IMR-90 (cell line): ENCODE measurements around the gene PAQR5. TPM values are rescaled to one million over a fixed set of nuclear protein-coding genes. Genes with fewer than 3 reads are reported as not detected.
A peak's percentile ranks its signal among the peaks of the same experiment; 100 is the strongest.

Source experiments
- ATAC-seq: fragments of 200-7000 bp; cut with Tn5 transposase; 2 replicates; pipeline ENCODE4 v1.9.1; 2020; ENCODE audit warnings: low read depth, mild to moderate bottlenecking, moderate library complexity
- BruUV-seq: library from RNA; stranded (reverse); fragments of 400-500 nt; replicated peaks from 2 replicates; lab custom pipeline; 2021; lab: Mats Ljungman, UMichigan
- CTCF ChIA-PET: fragments of 300-600 bp; formaldehyde crosslinking; extraction: SDS; loops from one replicate; lab custom pipeline; 2021; ENCODE audit warnings: antibody characterized with exemption; lab: Yijun Ruan, JAX
- POLR2A ChIA-PET: fragments of 300-600 bp; sonication (Branson Sonifier 250); formaldehyde crosslinking; loops from one replicate; lab custom pipeline; 2022; ENCODE audit warnings: antibody characterized with exemption; ENCODE audit not compliant: unreplicated experiment; lab: Charles Lee
- DNase-seq: peaks from one replicate; pipeline ENCODE4 v3.0.0; 2013
- H2AFZ ChIP-seq: replicated peaks from 2 replicates; pipeline ENCODE3; 2013; ENCODE audit warnings: low read length, mild to moderate bottlenecking; ENCODE audit not compliant: poor library complexity
- H2AK5ac ChIP-seq: 2 replicates; pipeline ENCODE4 v1.6.1; 2013; ENCODE audit warnings: low read depth, low read length, inconsistent platforms
- H2AK9ac ChIP-seq: replicated peaks from 2 replicates; pipeline ENCODE3; 2013; ENCODE audit warnings: mild to moderate bottlenecking, low read depth, low read length, moderate library complexity; ENCODE audit not compliant: poor library complexity
- H2BK120ac ChIP-seq: 2 replicates; pipeline ENCODE4 v1.6.1; 2013; ENCODE audit warnings: low read depth, low read length, inconsistent platforms
- H2BK15ac ChIP-seq: 3 replicates; pipeline ENCODE4 v1.6.1; 2013; ENCODE audit warnings: low read depth, low read length, inconsistent platforms
- H2BK20ac ChIP-seq: 2 replicates; pipeline ENCODE4 v1.6.1; 2013; ENCODE audit warnings: low read depth, mild to moderate bottlenecking, inconsistent platforms, low read length, moderate library complexity
- H2BK5ac ChIP-seq: 2 replicates; pipeline ENCODE4 v1.6.1; 2013; ENCODE audit warnings: mild to moderate bottlenecking, low read depth, low read length, inconsistent platforms; ENCODE audit not compliant: poor library complexity, severe bottlenecking
- H3K14ac ChIP-seq: replicated peaks from 2 replicates; pipeline ENCODE4 v1.6.1; 2013; ENCODE audit warnings: low read depth, low read length, inconsistent platforms
- H3K18ac ChIP-seq: 2 replicates; pipeline ENCODE4 v1.6.1; 2013; ENCODE audit warnings: low read depth, low read length, control low read depth
- H3K23ac ChIP-seq: 2 replicates; pipeline ENCODE4 v1.6.1; 2013; ENCODE audit warnings: low read depth, low read length, inconsistent platforms
- H3K27ac ChIP-seq: 2 replicates; pipeline ENCODE4 v1.5.1; 2013; ENCODE audit warnings: mild to moderate bottlenecking, control low read depth, low read length; ENCODE audit not compliant: insufficient read depth
- H3K27me3 ChIP-seq: 2 replicates; pipeline ENCODE4 v1.6.1; 2013; ENCODE audit warnings: low read length; ENCODE audit not compliant: control insufficient read depth, insufficient read depth
- H3K36me3 ChIP-seq: 2 replicates; pipeline ENCODE4 v1.6.1; 2013; ENCODE audit warnings: low read length, mixed read lengths; ENCODE audit not compliant: control insufficient read depth, insufficient read depth
- H3K4ac ChIP-seq: 2 replicates; pipeline ENCODE4 v1.6.1; 2013; ENCODE audit warnings: low read depth, low read length, inconsistent platforms
- H3K4me1 ChIP-seq: 2 replicates; pipeline ENCODE4 v1.6.1; 2013; ENCODE audit warnings: low read length, mixed read lengths; ENCODE audit not compliant: control insufficient read depth, insufficient read depth
- H3K4me2 ChIP-seq: 2 replicates; pipeline ENCODE4 v1.6.1; 2013; ENCODE audit warnings: low read depth, mild to moderate bottlenecking, control low read depth, low read length, moderate library complexity
- H3K4me3 ChIP-seq: 2 replicates; pipeline ENCODE4 v1.5.1; 2013; ENCODE audit warnings: low read depth, mild to moderate bottlenecking, control low read depth, low read length, moderate library complexity; ENCODE audit not compliant: insufficient read depth
- H3K56ac ChIP-seq: 2 replicates; pipeline ENCODE4 v1.6.1; 2013; ENCODE audit warnings: low read length, inconsistent platforms; ENCODE audit not compliant: insufficient read depth; ENCODE audit errors: extremely low read depth
- H3K79me1 ChIP-seq, 2 experiments: 2 replicates each; pipeline ENCODE4 v1.6.1; 2013; ENCODE audit warnings: low read length in 2 of 2, inconsistent platforms in 1 of 2, low read depth in 1 of 2
- H3K9ac ChIP-seq: 2 replicates; pipeline ENCODE4 v1.6.1; 2013; ENCODE audit warnings: low read depth, low read length, control low read depth
- H3K9me1 ChIP-seq: 2 replicates; pipeline ENCODE4 v1.6.1; 2013; ENCODE audit warnings: low read length, inconsistent platforms; ENCODE audit not compliant: insufficient read depth
- H3K9me3 ChIP-seq: 2 replicates; pipeline ENCODE4 v1.6.1; 2013; ENCODE audit warnings: low read length; ENCODE audit not compliant: control insufficient read depth, insufficient read depth
- H4K20me1 ChIP-seq: 2 replicates; pipeline ENCODE4 v1.6.1; 2013; ENCODE audit warnings: low read length, inconsistent platforms; ENCODE audit not compliant: insufficient read depth
- H4K5ac ChIP-seq: 2 replicates; pipeline ENCODE4 v1.6.1; 2013; ENCODE audit warnings: mild to moderate bottlenecking, low read depth, low read length, control low read depth
- H4K8ac ChIP-seq, 2 experiments: 2 replicates each; pipeline ENCODE4 v1.6.1; 2013; ENCODE audit warnings: low read depth in 2 of 2, low read length in 2 of 2, control low read depth in 1 of 2, inconsistent platforms in 1 of 2
- H4K91ac ChIP-seq: 2 replicates; pipeline ENCODE4 v1.6.1; 2013; ENCODE audit warnings: low read depth, low read length, inconsistent platforms; ENCODE audit not compliant: insufficient read depth
- CEBPB ChIP-seq: IDR thresholded peaks from 2 replicates; pipeline ENCODE4 v1.6.1; 2012; ENCODE audit warnings: low read depth, low read length, improper control_type of control experiment
- CHD1 ChIP-seq: IDR thresholded peaks from 2 replicates; pipeline ENCODE4 v1.6.1; 2012; ENCODE audit warnings: low read depth, low read length, improper control_type of control experiment
- FOS ChIP-seq: fragments of 150-350 bp; IDR thresholded peaks from 2 replicates; pipeline ENCODE4 v1.6.1; 2016; ENCODE audit warnings: low read depth, low read length
- MAFK ChIP-seq: IDR thresholded peaks from 2 replicates; pipeline ENCODE4 v1.6.1; 2012; ENCODE audit warnings: low read depth, low read length, improper control_type of control experiment
- MAZ ChIP-seq: IDR thresholded peaks from 2 replicates; pipeline ENCODE4 v1.6.1; 2012; ENCODE audit warnings: low read depth, mild to moderate bottlenecking, low read length, improper control_type of control experiment, moderate library complexity, borderline replicate concordance
- NFE2L2 ChIP-seq: fragments of 150-350 bp; IDR thresholded peaks from 2 replicates; pipeline ENCODE4 v1.6.1; 2016; ENCODE audit warnings: low read depth, mild to moderate bottlenecking, low read length
- POLR2A ChIP-seq: IDR thresholded peaks from 2 replicates; pipeline ENCODE4 v1.6.1; 2012; ENCODE audit warnings: mild to moderate bottlenecking, low read depth, low read length
- RAD21 ChIP-seq: IDR thresholded peaks from 2 replicates; pipeline ENCODE4 v1.6.1; 2012; ENCODE audit warnings: low read length, improper control_type of control experiment
- RCOR1 ChIP-seq: IDR thresholded peaks from 2 replicates; pipeline ENCODE4 v1.6.1; 2012; ENCODE audit warnings: mild to moderate bottlenecking, low read length, improper control_type of control experiment; ENCODE audit not compliant: insufficient replicate concordance
- RFX5 ChIP-seq: IDR thresholded peaks from 2 replicates; pipeline ENCODE4 v1.8.0; 2012; ENCODE audit warnings: low read depth, mild to moderate bottlenecking, low read length, moderate library complexity
- SMC3 ChIP-seq: fragments of 150-350 bp; IDR thresholded peaks from 2 replicates; pipeline ENCODE4 v1.6.1; 2016; ENCODE audit warnings: low read depth, mild to moderate bottlenecking, antibody characterized with exemption, low read length, moderate library complexity
- WGBS, 2 experiments: methylation state at CpG; one replicate each; pipeline versions ENCODE4 v1.1.5 to v1.1.7; 2013; ENCODE audit warnings: missing lambda C conversion rate in 2 of 2; ENCODE audit not compliant: insufficient read length in 1 of 2; ENCODE audit errors: extremely low coverage in 2 of 2; 5-methylcytosine and 5-hydroxymethylcytosine counted together
- dilution Hi-C: fragments of 300-500 bp; cut with HindIII; formaldehyde crosslinking; loops from one replicate; pipeline ENCODE4 v1.14.3; 2018; ENCODE audit warnings: low sequenced_read_pairs; ENCODE audit not compliant: unreplicated experiment
- in situ Hi-C: fragments of 300-500 bp; cut with MboI; formaldehyde crosslinking; loops from 3 replicates; pipeline ENCODE4 v1.14.3; 2019; ENCODE audit warnings: low sequenced_read_pairs, inconsistent platforms, mixed read lengths
- intact Hi-C: fragments of 100-400 bp; cut with micrococcal nuclease; formaldehyde crosslinking; loops from 2 replicates; pipeline ENCODE4 v1.10.0; 2022
- polyA plus RNA-seq, 3 experiments: library from polyadenylated mRNA; depleted of rRNA; stranded (reverse); fragments of >200 nt; gene quantifications; 2 replicates each; pipeline ENCODE4 v1.2.3, GENCODE V29; 2012; ENCODE audit warnings: low replicate concordance in 1 of 3
- total RNA-seq: library from RNA; depleted of rRNA; stranded (reverse); fragments of >200 nt; gene quantifications from 2 replicates; pipeline ENCODE4 v1.2.3, GENCODE V29; 2012
- TF ChIP-seq, protein P1 (sequence below): conservative IDR thresholded peaks from 2 replicates; pipeline ENCODE4 v1.5.1; 2012; ENCODE audit warnings: mild to moderate bottlenecking, low read depth, low read length, improper control_type of control experiment
- TF ChIP-seq, protein P2 (sequence below): fragments of 150-350 bp; IDR thresholded peaks from 2 replicates; pipeline ENCODE4 v1.6.1; 2017; ENCODE audit warnings: mild to moderate bottlenecking, antibody characterized with exemption, low read length, low read depth
- TF ChIP-seq, protein P3 (sequence below): fragments of 150-350 bp; IDR thresholded peaks from 2 replicates; pipeline ENCODE4 v1.6.1; 2016; ENCODE audit warnings: low read depth, mild to moderate bottlenecking, low read length, moderate library complexity, borderline replicate concordance

The PAQR5 gene
- total and polyA plus RNA-seq, 2 of the 4 experiments (the other 2 are of a cell fraction), result 2.3 to 2.7 TPM

DNA sequence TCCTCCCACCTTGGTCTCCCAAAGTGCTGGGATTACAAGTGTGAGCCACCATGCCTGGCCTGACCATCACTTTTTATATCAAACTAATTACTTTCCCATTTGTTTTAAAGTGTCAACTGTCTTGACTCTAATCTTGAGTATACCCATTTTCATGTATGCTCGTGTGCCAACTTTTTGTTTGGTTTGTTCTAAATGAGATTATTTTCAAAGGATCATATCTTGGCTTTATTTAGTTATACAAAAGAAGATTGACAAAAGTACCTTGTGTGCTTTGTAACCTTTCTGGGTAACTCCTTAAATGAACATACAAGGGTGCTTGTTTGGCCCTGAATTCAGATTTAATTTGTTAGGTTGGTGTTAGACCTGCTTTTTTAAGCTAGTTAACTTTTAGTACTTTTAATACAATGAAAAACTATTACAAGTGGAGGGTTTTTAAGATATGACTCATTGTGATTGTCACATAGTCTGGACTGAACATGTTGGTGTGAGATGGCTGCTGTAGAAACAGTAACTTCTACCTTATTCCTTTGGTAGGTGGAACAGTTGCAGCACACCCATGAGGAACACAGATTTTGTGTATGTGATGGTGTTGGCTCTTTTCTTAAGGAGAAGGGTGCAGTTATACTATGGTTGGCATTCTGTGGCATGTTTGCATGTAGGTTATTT lies 126.2 kb downstream of the PAQR5 start:
- dilution Hi-C loops, result no loop called here
- TF ChIP-seq, protein P1, sequence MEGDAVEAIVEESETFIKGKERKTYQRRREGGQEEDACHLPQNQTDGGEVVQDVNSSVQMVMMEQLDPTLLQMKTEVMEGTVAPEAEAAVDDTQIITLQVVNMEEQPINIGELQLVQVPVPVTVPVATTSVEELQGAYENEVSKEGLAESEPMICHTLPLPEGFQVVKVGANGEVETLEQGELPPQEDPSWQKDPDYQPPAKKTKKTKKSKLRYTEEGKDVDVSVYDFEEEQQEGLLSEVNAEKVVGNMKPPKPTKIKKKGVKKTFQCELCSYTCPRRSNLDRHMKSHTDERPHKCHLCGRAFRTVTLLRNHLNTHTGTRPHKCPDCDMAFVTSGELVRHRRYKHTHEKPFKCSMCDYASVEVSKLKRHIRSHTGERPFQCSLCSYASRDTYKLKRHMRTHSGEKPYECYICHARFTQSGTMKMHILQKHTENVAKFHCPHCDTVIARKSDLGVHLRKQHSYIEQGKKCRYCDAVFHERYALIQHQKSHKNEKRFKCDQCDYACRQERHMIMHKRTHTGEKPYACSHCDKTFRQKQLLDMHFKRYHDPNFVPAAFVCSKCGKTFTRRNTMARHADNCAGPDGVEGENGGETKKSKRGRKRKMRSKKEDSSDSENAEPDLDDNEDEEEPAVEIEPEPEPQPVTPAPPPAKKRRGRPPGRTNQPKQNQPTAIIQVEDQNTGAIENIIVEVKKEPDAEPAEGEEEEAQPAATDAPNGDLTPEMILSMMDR, result no peak
- no peak for TF ChIP-seq CHD1
- TF ChIP-seq, protein P2, sequence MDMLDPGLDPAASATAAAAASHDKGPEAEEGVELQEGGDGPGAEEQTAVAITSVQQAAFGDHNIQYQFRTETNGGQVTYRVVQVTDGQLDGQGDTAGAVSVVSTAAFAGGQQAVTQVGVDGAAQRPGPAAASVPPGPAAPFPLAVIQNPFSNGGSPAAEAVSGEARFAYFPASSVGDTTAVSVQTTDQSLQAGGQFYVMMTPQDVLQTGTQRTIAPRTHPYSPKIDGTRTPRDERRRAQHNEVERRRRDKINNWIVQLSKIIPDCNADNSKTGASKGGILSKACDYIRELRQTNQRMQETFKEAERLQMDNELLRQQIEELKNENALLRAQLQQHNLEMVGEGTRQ, result no peak
- no peak for TF ChIP-seq CEBPB
- no peak for TF ChIP-seq MAFK
- TF ChIP-seq SMC3, result no peak
- TF ChIP-seq, protein P3, sequence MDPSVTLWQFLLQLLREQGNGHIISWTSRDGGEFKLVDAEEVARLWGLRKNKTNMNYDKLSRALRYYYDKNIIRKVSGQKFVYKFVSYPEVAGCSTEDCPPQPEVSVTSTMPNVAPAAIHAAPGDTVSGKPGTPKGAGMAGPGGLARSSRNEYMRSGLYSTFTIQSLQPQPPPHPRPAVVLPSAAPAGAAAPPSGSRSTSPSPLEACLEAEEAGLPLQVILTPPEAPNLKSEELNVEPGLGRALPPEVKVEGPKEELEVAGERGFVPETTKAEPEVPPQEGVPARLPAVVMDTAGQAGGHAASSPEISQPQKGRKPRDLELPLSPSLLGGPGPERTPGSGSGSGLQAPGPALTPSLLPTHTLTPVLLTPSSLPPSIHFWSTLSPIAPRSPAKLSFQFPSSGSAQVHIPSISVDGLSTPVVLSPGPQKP, result no peak
- TF ChIP-seq POLR2A, result no peak
- no peak for TF ChIP-seq MAZ
- TF ChIP-seq FOS, result no peak; the same call in 1 of the 2 replicates
- TF ChIP-seq RCOR1, result no peak
- TF ChIP-seq RAD21, result no peak
- no peak for TF ChIP-seq NFE2L2
- no peak for TF ChIP-seq RFX5

More for the DNA sequence above, 126.2 kb downstream of the PAQR5 start:
- in situ Hi-C loops (no loop called here), intact Hi-C loops (no loop called here)
- H4K5ac ChIP-seq, result peak overlapping the region; percentile 1; the same call in 1 of the 2 replicates
- peak; percentile 38 for DNase-seq
- no peak overlapping the region for H3K27ac ChIP-seq
- no peak overlapping the region for H3K9ac ChIP-seq
- peak overlapping the region; percentile 59; the same call in 1 of the 2 replicates for H3K23ac ChIP-seq
- H3K4ac ChIP-seq, result peak overlapping the region; percentile 21; the same call in 1 of the 2 replicates
- no peak overlapping the region for H2AFZ ChIP-seq
- peak overlapping the region; percentile 71 for H2BK5ac ChIP-seq
- peak; percentile 48; the same call in 1 of the 2 replicates for ATAC-seq
- H3K4me3 ChIP-seq, result no peak overlapping the region
- no peak overlapping the region for H3K4me2 ChIP-seq
- H4K20me1 ChIP-seq, result no peaks in the 10 kb centered on the region
- H2BK20ac ChIP-seq, result peak overlapping the region; percentile 54; the same call in 1 of the 2 replicates
- no peaks in the 10 kb centered on the region for H3K9me3 ChIP-seq
- no peaks in the 10 kb centered on the region for H3K27me3 ChIP-seq
- H3K79me1 ChIP-seq, result peaks cover 36 to 57% of the 10 kb centered on the region in 2 experiments
- peak overlapping the region; percentile 49 for H2AK5ac ChIP-seq
- no peak overlapping the region for H2BK120ac ChIP-seq
- no peak overlapping the region for H2AK9ac ChIP-seq
- H2BK15ac ChIP-seq, result no peak overlapping the region
- peaks cover 3% of the 10 kb centered on the region; the same call in 1 of the 2 replicates for H3K4me1 ChIP-seq
- H4K8ac ChIP-seq, result peak overlapping the region in 1 of 2 experiments; percentile 52; a peak in 2 of 4 replicates
- no CpG with 5 or more reads among the region's 1 CpG for WGBS, 2 experiments
- no TSS peak for BruUV-seq
- no peak overlapping the region for H3K18ac ChIP-seq
- ChIA-PET CTCF (interaction anchor here (0.6 kb wide), 1 partner anchor 21 kb away, joined by 3 read pairs; no protein-coding TSS in a partner anchor), POLR2A (interaction anchor here (0.6 kb wide), 1 partner anchor 8 kb away, joined by 4 read pairs; no protein-coding TSS in a partner anchor)
- H3K36me3 ChIP-seq, result peaks cover 9% of the 10 kb centered on the region; the same call in 1 of the 2 replicates
- 0 out of 2 replicates have a peak overlapping the region, but pooled peaks have one; percentile 29 for H3K14ac ChIP-seq
- 0 out of 2 replicates have a peak overlapping the region, but pooled peaks have one; percentile 10 for H3K56ac ChIP-seq
- H3K9me1 ChIP-seq, result peaks cover 6% of the 10 kb centered on the region
- no peak overlapping the region for H4K91ac ChIP-seq
